Activated naive CD4-positive, alpha-beta T cell treated with Interleukin-2 at 50 U/mL for 16 hours (primary cell): Measurements from ENCODE around the gene PIK3C2B.

Experiments
- DNase-seq: peaks from one replicate; pipeline ENCODE4 v3.0.0-alpha.2; 2020

Gene PIK3C2B

GRCh38 chr1:204456826-204457442 is 37.7 kb downstream of the PIK3C2B start:
- DNase-seq: no peak

DNA sequence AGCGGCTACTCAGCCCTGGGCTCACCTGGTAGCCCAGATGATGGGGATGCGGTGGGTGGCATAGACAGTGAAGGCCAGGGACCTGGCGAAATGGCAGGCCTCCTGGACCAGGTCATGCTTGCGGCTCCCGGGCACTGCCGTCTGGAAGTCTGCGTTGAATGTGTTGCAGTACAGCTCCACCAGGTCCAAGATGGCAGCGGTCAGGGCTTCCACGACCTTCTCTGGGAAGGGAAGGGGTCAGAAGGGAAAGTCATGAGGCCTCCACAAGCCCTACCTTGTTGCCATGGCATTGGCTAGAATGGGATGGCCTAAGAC is 38.8 kb downstream of the PIK3C2B start:
- DNase-seq: no peak

GRCh38 chr1:204455063-204455830 is 39.4 kb downstream of the PIK3C2B start:
- DNase-seq: no peak

DNA sequence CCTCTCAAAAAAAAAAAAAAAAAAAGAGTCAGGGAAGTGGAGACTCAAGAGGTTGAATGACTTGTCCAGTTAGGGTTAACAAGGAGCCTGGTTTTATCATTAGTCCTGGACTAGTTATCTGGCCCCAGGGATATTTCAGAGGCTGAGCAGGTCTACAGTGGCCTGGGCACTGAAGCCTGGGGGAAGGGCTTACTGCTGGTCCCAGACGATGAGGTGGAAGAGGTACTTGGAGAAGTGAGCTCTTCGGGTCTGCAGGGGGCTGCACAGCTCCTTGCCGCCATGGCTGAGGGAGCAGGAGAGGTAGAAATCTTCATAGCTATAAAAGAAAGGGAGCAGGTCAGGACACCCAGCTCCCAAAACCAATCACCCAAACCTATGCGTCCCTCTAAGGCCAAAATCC is 40.1 kb downstream of the PIK3C2B start:
- no peak for DNase-seq

DNA sequence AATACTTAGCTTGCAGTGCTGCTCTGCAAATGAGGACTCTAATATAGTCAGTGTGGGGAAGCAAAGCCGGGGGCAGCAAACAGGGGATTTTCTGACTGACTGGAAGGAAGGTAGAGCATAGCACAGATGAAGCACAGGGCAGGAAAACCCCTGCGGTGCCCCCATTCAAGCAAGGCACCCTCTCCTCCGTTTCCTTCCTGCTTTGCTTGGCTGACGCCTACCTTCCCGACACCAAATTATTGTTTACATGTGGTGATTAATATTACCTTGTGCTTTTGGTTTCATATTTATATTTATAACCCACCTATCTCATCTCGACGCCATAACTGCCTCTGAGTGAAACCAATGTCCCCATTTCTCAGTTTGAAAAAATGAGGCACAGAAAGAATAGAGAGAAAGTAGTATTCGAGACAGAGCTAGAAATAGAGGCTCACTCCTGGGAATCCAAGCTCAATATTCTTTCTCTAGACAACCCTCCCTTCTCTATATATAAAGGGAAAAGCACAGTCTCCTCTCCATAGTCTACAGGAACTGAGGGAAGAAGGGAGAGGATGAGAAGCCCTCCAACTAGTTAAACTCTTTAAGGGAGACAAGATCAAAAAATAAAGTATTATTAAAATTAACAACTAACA is 41.3 kb downstream of the PIK3C2B start:
- peak; percentile 82 for DNase-seq

- no peak for DNase-seq
These were observed 43.1 kb downstream of the PIK3C2B start for GRCh38 chr1:204451352-204452124.

DNA sequence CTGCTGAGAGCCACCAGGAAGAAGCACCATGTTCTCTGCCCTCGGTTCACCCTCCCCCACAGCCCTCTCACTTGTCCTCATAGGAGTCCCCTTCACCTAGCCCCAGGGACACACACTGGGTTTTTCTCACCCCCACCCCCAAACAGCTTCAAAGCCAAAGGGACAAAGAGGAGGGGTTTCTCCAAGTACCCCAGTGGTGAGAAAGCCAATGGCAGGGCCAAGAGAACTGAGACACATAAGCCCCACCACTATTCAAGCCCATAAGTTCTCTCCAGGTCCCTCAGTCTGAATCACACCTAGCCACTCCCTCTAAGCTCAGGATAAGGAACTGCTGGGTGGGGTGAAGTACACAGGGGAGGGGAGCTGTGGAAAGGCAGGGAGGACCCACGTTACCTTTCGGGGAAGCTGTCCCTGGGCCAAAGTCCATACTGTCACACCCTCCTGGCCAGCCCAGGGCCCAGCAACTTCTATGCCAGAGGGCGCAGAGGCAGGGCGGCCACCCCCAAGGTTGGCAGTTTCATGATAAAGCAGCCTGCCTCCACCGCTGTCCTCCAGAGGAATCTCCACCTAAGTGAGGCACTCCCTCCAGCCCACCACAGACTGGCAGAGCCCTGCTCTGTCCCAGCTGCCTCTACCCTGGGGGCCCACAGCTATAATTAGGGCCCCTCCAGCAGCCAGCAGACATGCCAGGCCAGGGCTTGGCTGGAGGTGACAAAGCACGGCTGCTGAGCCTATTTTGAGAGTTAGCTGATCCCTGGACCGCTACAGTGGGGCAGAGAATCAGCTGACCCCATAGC is 43.9 kb downstream of the PIK3C2B start:
- no peak for DNase-seq

GRCh38 chr1:204449678-204450280 is 44.8 kb downstream of the PIK3C2B start:
- DNase-seq: no peak

GRCh38 chr1:204448991-204449677 is 45.5 kb downstream of the PIK3C2B start:
- DNase-seq: no peak

- DNase-seq: no peak
These were observed 46.2 kb downstream of the PIK3C2B start for GRCh38 chr1:204448344-204448964.

GRCh38 chr1:204447736-204448135 is 46.9 kb downstream of the PIK3C2B start:
- no peak for DNase-seq

GRCh38 chr1:204447190-204447589 is 47.4 kb downstream of the PIK3C2B start:
- DNase-seq: no peak

DNA sequence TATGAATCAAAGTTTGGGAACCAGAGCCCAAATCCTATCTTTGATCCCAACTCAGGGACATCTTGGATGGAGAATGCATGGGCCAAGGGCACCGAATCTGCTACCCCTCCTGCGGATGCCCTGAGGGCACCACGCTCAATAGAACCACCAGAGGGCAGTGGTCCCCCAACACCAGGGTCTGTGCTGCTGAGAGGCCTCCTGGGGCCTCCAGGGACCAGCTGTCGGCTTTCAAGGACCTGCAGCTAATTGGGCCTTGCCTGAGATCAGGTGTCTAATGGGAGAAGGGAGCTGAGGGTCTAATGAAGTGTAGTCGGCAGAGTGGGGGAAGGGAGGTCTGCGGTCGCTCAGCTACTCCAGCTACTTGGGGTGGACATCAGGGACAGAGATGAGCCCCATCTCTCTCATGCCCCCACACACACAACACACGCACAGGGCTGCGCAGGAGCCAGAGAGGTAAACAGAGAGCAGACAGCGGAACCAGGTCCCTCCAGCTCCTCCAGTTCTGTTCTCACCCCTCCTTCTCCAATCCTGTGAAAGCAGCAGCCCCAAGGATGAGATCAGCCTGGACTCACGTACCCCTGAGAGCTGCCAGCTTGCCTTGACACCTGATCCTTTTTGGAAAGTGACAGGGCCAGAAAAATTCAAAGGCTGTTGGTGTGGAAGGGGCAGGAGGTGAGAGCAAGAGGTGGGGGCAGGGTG is 48.0 kb downstream of the PIK3C2B start:
- DNase-seq: peak; percentile 82

DNA sequence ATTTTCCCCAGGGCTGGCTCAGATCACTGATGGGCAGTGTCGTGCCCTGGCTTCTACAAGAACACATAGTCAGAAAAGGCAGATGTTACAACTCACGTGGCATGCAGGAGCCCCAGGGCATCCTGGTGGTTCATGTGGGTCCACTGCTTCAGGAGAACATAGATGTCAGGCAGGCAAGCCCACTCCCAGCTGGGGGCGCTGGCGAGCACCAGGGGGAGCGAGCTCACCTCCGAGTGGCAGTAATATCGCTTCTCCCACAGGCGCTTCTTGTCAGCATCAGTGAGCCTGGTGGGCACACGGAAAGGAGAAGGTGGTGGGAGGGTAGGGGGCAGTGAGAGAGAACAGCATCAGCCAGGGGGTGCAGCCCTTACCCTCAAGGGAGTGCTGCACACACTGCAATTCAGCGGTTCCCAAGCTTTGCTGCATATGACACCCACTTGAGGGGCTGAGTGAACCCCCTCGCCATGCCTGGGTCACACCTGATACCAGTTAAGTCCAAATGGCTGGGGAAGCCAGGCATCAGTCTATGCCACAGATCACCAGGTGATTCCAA is 48.7 kb downstream of the PIK3C2B start:
- DNase-seq: peak; percentile 55
